ENCODE data around the gene INTS13. TPM values are rescaled to one million over a fixed set of nuclear protein-coding genes. Genes with fewer than 3 reads are reported as not detected.

Gene INTS13
- total and polyA plus RNA-seq, 2 experiments from 2014 or later: 28.9 to 31.6 TPM

GRCh38 chr12:26861690-26862089, 76.1 kb downstream of the INTS13 start:
- Histone ChIP-seq H3K4me1 (ENCODE audit: insufficient read depth) (no peaks in the 10 kb centered on the region), H3F3A (ENCODE audit: insufficient read depth) (no peaks in the 10 kb centered on the region), H3K79me2 (ENCODE audit: insufficient read depth) (no peaks in the 10 kb centered on the region), H3K4me3 (no peak overlapping the region), H3K9ac (no peak overlapping the region), H3K9me3 (ENCODE audit: low read depth) (no peaks in the 10 kb centered on the region), H3K27me3 (replicated peaks; ENCODE audit: insufficient read depth) (no peaks in the 10 kb centered on the region; the same call in 1 of the 2 replicates), H4K20me1 (ENCODE audit: insufficient read depth) (no peaks in the 10 kb centered on the region), H3K4me2 (ENCODE audit: unreplicated experiment) (no peak overlapping the region), H2AFZ (no peak overlapping the region), H3K9me2 (ENCODE audit: insufficient read depth) (no peaks in the 10 kb centered on the region), H3K36me3 (ENCODE audit: low read depth) (no peaks in the 10 kb centered on the region), H3K27ac (no peak overlapping the region)
- 100% methylated on average over 1 of the region's 1 CpG for WGBS, 2 experiments (ENCODE audit: low coverage in 1 of 2, low lambda C conversion rate in 2 of 2, missing lambda C conversion rate in 2 of 2)
- in situ Hi-C loops (cut with MboI): no loop called here
- no peak for DNase-seq
- TF ChIP-seq EZH2 (IDR thresholded peaks at IDR 0.05; ENCODE audit: insufficient read depth, poor library complexity, severe bottlenecking) (no peak), EZH2phosphoT487 (IDR thresholded peaks at IDR 0.05; ENCODE audit: insufficient read depth, low read depth) (no peak)

GRCh38 chr12:26857465-26858176, 80.2 kb downstream of the INTS13 start:
- Histone ChIP-seq H3F3A (ENCODE audit: insufficient read depth) (no peaks in the 10 kb centered on the region), H4K20me1 (ENCODE audit: insufficient read depth) (no peaks in the 10 kb centered on the region), H3K9me2 (ENCODE audit: insufficient read depth) (no peaks in the 10 kb centered on the region), H3K4me3 (no peak overlapping the region), H3K79me2 (ENCODE audit: insufficient read depth) (no peaks in the 10 kb centered on the region), H3K9ac (no peak overlapping the region), H3K4me1 (ENCODE audit: insufficient read depth) (no peaks in the 10 kb centered on the region), H2AFZ (no peak overlapping the region), H3K27ac (no peak overlapping the region), H3K9me3 (ENCODE audit: low read depth) (no peaks in the 10 kb centered on the region), H3K36me3 (ENCODE audit: low read depth) (no peaks in the 10 kb centered on the region), H3K4me2 (ENCODE audit: unreplicated experiment) (no peak overlapping the region), H3K27me3 (replicated peaks; ENCODE audit: insufficient read depth) (no peaks in the 10 kb centered on the region; the same call in 1 of the 2 replicates)
- TF ChIP-seq EZH2 (IDR thresholded peaks at IDR 0.05; ENCODE audit: insufficient read depth, poor library complexity, severe bottlenecking) (no peak), EZH2phosphoT487 (IDR thresholded peaks at IDR 0.05; ENCODE audit: insufficient read depth, low read depth) (no peak)
- DNase-seq: no peak
- in situ Hi-C loops (cut with MboI): no loop called here
- 54 to 57% methylated on average over 6 of the region's 6 CpGs for WGBS, 2 experiments (ENCODE audit: low coverage in 1 of 2, low lambda C conversion rate in 2 of 2, missing lambda C conversion rate in 2 of 2)

- H3K4me3 ChIP-seq: no peak overlapping the region
- H3K4me2 ChIP-seq (ENCODE audit: unreplicated experiment): no peak overlapping the region
- peaks cover 5% of the 10 kb centered on the region; the same call in 1 of the 2 replicates for H3F3A ChIP-seq (ENCODE audit: insufficient read depth)
- no peak for DNase-seq
- H3K9me3 ChIP-seq (ENCODE audit: low read depth): no peaks in the 10 kb centered on the region
- H3K36me3 ChIP-seq (ENCODE audit: low read depth): no peaks in the 10 kb centered on the region
- H3K27ac ChIP-seq: no peak overlapping the region
- no peak overlapping the region for H3K9ac ChIP-seq
- H2AFZ ChIP-seq: no peak overlapping the region
- in situ Hi-C loops (cut with MboI): no loop called here
- H3K4me1 ChIP-seq (ENCODE audit: insufficient read depth): 0 out of 2 replicates have a peak, but pooled peaks cover 7% of the 10 kb centered on the region
- no peak for TF ChIP-seq EZH2phosphoT487 (IDR thresholded peaks at IDR 0.05; ENCODE audit: insufficient read depth, low read depth)
- TF ChIP-seq EZH2 (IDR thresholded peaks at IDR 0.05; ENCODE audit: insufficient read depth, poor library complexity, severe bottlenecking): no peak
- 55 to 72% methylated on average over 1 of the region's 1 CpG for WGBS, 2 experiments (ENCODE audit: low coverage in 1 of 2, low lambda C conversion rate in 2 of 2, missing lambda C conversion rate in 2 of 2)
- no peaks in the 10 kb centered on the region for H3K79me2 ChIP-seq (ENCODE audit: insufficient read depth)
- H3K27me3 ChIP-seq (replicated peaks; ENCODE audit: insufficient read depth): no peaks in the 10 kb centered on the region; the same call in 1 of the 2 replicates
- no peaks in the 10 kb centered on the region for H4K20me1 ChIP-seq (ENCODE audit: insufficient read depth)
- H3K9me2 ChIP-seq (ENCODE audit: insufficient read depth): no peaks in the 10 kb centered on the region
Observed at GRCh38 chr12:26855337-26855736, 82.4 kb downstream of the INTS13 start.

Other genes starting within 250 kb of the INTS13 start
- gene ITPR2, start 104.8 kb downstream of the INTS13 start, total RNA-seq (2014; rRNA removed; shearing (Covaris generic)): 9.1 and 9.2 TPM in 2 replicates
- 3.6 and 5.0 TPM in 2 replicates for gene ITPR2, start 104.8 kb downstream of the INTS13 start, polyA plus RNA-seq (2016; fragmentation: Nextera tagmentation; extraction: Ambion mirVana)
- gene FGFR1OP2, start 489 bp upstream of the INTS13 start, total RNA-seq (2014; rRNA removed; shearing (Covaris generic)): 37.2 and 47.8 TPM in 2 replicates
- gene FGFR1OP2, start 489 bp upstream of the INTS13 start, polyA plus RNA-seq (2016; fragmentation: Nextera tagmentation; extraction: Ambion mirVana): 46.1 and 47.3 TPM in 2 replicates
- gene TM7SF3, start 76.4 kb upstream of the INTS13 start, total RNA-seq (2014; rRNA removed; shearing (Covaris generic)): 51.8 and 103 TPM in 2 replicates
- 55.8 and 58.4 TPM in 2 replicates for gene TM7SF3, start 76.4 kb upstream of the INTS13 start, polyA plus RNA-seq (2016; fragmentation: Nextera tagmentation; extraction: Ambion mirVana)
- 47.7 and 55.0 TPM in 2 replicates for gene MED21, start 84.6 kb upstream of the INTS13 start, total RNA-seq (2014; rRNA removed; shearing (Covaris generic))
- 46.3 and 49.6 TPM in 2 replicates for gene MED21, start 84.6 kb upstream of the INTS13 start, polyA plus RNA-seq (2016; fragmentation: Nextera tagmentation; extraction: Ambion mirVana)
- not detected in 2 replicates for gene C12orf71, start 144.6 kb upstream of the INTS13 start, total RNA-seq (2014; rRNA removed; shearing (Covaris generic))
- gene C12orf71, start 144.6 kb upstream of the INTS13 start, polyA plus RNA-seq (2016; fragmentation: Nextera tagmentation; extraction: Ambion mirVana): not detected in 2 replicates